NCI-H345 treated with DMSO at 0.1 percent for 48 hours (cell line): ENCODE data around the gene UTP18.
"Not testable (repeated sequence)": the region's sequence is repeated elsewhere in the genome, so short reads cannot be mapped to it uniquely, and the experiment has no call there.

Experiments
- DNase-seq: peaks from one replicate; lab custom pipeline; 2025; ENCODE audit not compliant: unreplicated experiment; lab: John Stamatoyannopoulos, UW

Gene UTP18

DNA sequence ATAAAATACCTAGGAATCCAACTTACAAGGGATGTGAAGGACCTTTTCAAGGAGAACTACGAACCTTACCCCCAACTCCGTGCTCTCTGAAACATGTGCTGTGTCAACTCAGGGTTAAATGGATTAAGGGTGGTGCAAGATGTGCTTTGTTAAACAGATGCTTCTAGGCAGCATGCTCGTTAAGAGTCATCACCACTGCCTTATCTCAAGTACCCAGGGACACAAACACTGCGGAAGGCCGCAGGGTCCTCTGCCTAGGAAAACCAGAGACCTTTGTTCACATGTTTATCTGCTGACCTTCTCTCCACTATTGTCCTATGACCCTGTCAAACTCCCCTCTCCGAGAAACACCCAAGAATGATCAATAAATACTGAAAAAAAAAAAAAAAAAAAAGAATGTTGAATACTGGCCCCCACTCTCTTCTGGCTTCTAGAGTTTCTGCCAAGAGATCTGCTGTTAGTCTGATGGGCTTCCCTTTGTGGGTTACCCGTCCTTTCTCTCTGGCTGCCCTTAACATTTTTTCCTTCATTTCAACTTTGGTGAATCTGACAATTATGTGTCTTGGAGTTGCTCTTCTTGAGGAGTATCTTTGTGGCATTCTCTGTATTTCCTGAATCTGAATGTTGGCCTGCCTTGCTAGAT, 70.6 kb downstream of the UTP18 start:
- not testable (repeated sequence) for DNase-seq

DNA sequence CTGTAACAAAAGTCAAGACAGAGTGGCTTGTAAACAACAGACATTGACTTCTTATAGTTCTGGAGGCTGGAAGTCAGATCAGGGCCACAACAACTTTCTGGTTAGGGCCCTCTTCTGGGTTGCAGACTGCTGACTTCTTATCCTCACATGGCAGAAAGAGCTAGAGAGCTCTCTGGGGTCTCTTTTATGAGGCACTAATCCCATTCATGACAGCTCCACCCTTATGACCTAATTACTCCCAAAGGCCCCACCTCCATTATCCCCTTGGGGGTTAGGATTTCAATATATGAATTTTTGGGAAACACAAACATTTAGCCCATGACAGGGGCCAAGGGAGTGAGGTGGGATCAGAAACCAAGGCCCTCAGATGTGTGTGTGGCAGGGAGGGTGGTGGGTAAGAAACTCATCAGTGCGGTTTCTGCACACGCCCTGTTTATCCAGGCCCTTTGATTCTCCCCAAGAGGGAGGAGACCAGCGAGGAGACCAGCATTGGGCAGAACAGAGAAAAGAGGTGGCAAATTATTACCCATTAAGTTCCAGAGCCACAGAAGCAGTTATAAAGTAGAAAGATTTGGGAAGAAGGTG, 74.8 kb downstream of the UTP18 start:
- DNase-seq = no peak

DNA sequence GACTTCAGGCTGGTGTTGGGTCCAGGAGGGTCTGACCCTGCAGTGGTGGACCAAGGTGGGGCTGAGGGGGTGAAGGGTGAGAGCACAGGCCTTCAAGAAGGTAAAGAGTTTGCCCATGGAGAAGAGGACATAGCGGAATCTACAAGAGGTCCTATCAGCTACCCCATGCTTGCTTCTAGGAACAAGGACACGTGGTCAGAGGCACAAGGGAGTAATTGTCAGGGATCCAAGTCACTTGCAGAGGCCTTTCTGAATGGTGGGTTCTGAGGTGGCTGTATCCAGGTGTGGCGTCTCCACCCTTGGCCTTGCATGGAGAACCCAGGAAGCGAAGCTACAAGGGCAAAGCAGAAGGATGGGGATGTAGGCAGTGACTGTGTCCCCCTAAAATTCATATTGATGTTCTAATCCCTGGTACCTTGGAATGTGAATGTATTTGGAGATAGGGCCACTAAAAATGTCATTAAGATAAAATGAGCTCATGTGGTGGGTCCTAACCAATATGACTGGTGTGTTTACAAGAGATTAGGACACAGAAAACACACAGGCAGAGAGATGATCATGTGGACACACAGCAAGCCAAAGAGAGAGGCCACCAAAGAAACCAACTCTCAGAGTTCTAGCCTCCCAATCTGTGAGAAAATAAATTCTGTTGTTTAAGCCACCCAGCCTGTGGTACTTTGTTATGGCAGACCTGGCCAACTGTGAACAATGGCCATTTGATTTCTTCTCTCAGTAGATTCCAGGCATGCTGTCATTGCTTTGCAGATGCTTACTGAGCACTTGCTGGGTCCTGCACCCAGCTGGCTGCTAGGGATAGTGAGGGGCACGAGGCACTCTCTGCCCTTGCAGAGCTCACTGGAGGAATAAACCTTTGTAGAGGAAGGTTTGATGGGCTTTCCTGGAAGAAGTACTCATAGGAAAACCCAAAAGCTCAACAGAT, 75.8 kb downstream of the UTP18 start:
- DNase-seq = no peak

DNA sequence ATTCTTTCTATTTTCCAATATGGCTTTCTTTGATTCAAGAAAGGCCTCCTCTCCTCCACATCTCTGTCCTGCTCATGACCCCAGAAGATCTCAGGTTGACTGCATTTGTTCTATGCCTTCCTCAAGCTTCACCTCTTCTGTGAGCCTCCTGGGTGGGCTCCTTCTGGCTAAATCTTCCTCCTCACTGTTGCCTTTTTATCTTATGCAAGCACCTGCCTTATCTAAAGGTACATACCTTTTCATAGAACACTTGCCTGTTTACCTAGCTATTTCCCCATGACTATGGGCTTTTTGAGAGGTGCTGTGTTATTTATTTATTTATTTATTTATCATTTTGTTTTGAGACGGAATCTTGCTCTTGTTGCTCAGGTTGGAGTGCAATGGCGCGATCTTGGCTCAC, 81.1 kb downstream of the UTP18 start:
- DNase-seq = no peak

DNA sequence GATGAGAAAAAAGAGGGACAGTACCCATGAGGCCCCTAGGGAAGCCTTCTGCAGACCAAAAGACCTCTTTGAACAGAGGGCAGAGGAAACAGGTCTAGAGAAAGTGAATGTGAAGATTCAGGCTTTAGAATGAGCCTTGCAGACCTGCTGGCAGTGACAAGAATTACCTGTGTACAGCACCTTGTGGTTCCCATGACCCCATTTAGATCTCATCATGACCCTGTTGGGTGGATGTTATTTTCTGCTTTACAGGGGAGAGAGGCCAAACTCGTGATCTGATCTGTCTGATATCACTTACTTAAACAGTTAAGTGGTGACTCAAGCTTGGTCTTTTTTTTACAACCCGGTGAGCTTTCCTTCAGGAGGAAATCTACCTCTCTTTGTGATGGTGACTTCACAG, 81.9 kb downstream of the UTP18 start:
- no peak for DNase-seq

DNA sequence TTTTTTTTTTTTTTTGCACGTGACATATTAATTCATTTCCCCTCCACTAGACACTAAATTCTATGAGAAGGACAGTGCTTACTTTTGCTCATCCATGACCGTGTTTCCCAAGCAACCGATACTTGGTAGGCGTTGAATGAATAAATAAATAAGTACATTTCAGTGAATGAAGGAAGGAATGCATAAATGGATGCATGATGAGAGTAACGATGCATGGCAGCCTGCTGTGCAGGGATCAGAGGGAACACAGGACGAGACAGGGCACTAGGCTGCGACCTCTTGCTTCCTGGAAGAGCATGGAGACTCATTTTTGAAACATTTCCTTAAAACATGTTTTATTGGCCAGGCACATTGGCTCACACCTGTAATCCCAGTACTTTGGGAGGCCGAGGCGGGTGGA, 84.2 kb downstream of the UTP18 start:
- DNase-seq = no peak

DNA sequence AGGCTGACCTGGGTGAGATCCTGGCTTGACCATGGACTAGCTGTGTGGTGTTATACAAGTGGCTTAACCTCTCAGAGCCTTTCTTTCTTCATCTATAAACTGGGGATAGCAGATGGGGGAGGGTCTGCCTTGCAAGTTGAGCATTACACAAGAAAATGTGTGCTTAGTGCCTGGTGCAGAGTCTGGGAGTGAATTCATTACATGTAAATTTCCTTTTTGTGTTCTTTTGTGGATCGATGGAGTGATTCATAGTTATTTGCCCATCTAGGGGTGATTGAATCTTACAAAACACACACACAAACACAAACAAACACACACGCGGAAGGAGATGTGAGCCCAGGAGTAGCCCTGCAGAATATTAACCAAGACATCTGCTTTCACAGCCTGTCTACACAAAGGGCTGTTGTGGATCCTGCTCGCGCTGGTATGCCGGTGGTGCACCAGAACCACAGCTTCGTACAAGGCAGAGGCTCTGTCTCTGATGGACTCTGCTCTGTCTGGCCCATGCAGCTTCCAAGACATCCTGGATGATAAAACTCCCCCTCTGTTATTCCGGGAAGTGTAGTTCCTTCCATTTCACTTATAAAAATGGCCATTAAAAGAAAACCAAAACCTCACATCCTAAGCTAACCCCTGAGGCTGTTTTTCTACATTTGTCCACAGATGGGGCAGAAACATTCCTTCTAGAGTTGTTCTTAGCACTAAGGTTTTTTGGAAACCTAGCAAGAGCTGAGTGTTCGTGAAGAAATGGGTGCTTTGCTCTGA, 86.1 kb downstream of the UTP18 start:
- no peak for DNase-seq
